Endothelial cell of umbilical vein (primary cell): ENCODE data around the gene ATP13A2. TPM values are rescaled to one million over a fixed set of nuclear protein-coding genes. Genes with fewer than 3 reads are reported as not detected.

Source experiments
- BruUV-seq: library from RNA; stranded (reverse); fragments of 400-500 nt; replicated peaks from 2 replicates; lab custom pipeline; 2021; lab: Mats Ljungman, UMichigan
- CTCF ChIA-PET: fragments of 300-600, 350-600 bp; sonication (Branson Sonifier 250); formaldehyde crosslinking; loops from one replicate; lab custom pipeline; 2021; ENCODE audit warnings: antibody characterized with exemption, inconsistent platforms; lab: Charles Lee
- POLR2A ChIA-PET: fragments of 300-600, 350-600 bp; sonication (Branson Sonifier 250); formaldehyde crosslinking; loops from one replicate; lab custom pipeline; 2021; ENCODE audit warnings: antibody characterized with exemption, inconsistent platforms; lab: Charles Lee
- DNase-seq: peaks from one replicate; pipeline ENCODE4 v3.0.0-alpha.2; 2011; ENCODE audit warnings: low read depth, low spot score
- FAIRE-seq: peaks from 2 replicates; lab custom pipeline; 2011; peaks lifted over from hg19 to GRCh38; lab: Jason Lieb, UNC
- H2AFZ ChIP-seq: 2 replicates; pipeline ENCODE4 v1.6.0; 2012; ENCODE audit warnings: low read depth, low read length, control low read depth, inconsistent platforms
- H3K27ac ChIP-seq: 2 replicates; pipeline ENCODE4 v1.5.1; 2011; ENCODE audit warnings: low read depth, mild to moderate bottlenecking, control low read depth, low read length, moderate library complexity; ENCODE audit not compliant: insufficient read depth
- H3K27me3 ChIP-seq, 2 experiments: 2 replicates each; pipeline versions ENCODE4 v1.6.0 to v1.6.1; 2011; ENCODE audit warnings: low read length in 2 of 2, mixed read lengths in 1 of 2; ENCODE audit not compliant: control insufficient read depth in 2 of 2, insufficient read depth in 2 of 2
- H3K36me3 ChIP-seq, 2 experiments: 2 replicates in 1 of 2; 3 replicates in 1 of 2; pipeline ENCODE4 v1.5.1; 2011; ENCODE audit warnings: low read length in 2 of 2, mild to moderate bottlenecking in 1 of 2, moderate library complexity in 1 of 2; ENCODE audit not compliant: control insufficient read depth in 2 of 2, insufficient read depth in 2 of 2; ENCODE audit errors: extremely low read depth in 1 of 2
- H3K4me1 ChIP-seq: 3 replicates; pipeline ENCODE4 v1.5.1; 2011; ENCODE audit warnings: mild to moderate bottlenecking, low read length; ENCODE audit not compliant: control insufficient read depth, insufficient read depth; ENCODE audit errors: extremely low read depth
- H3K4me2 ChIP-seq: 2 replicates; pipeline ENCODE4 v1.6.1; 2011; ENCODE audit warnings: low read length, control low read depth, mixed read lengths; ENCODE audit not compliant: insufficient read depth
- H3K4me3 ChIP-seq, 3 experiments: fragments of 200-600 bp in 1 of 3; sonication (generic), shearing (Covaris generic) in 1 of 3; replicated peaks in 1 of 3; 2 replicates each; pipeline ENCODE4 v1.5.1; 2011 to 2016; ENCODE audit warnings: control low read depth in 3 of 3, low read length in 3 of 3, mild to moderate bottlenecking in 2 of 3, inconsistent platforms in 1 of 3, low read depth in 1 of 3, moderate library complexity in 1 of 3; ENCODE audit not compliant: insufficient read depth in 1 of 3
- H3K79me2 ChIP-seq: 2 replicates; pipeline ENCODE4 v1.6.0; 2012; ENCODE audit warnings: low read length, inconsistent platforms; ENCODE audit not compliant: control insufficient read depth, insufficient read depth
- H3K9ac ChIP-seq: replicated peaks from 2 replicates; pipeline ENCODE3; 2011; ENCODE audit warnings: low read length, control low read depth; ENCODE audit not compliant: insufficient read depth; ENCODE audit errors: extremely low read depth
- H3K9me1 ChIP-seq: replicated peaks from 3 replicates; pipeline ENCODE4 v1.6.0; 2011; ENCODE audit warnings: mild to moderate bottlenecking, low read length; ENCODE audit not compliant: control insufficient read depth, insufficient read depth; ENCODE audit errors: extremely low read depth
- H3K9me3 ChIP-seq: replicated peaks from 2 replicates; pipeline ENCODE4 v1.5.1; 2012; ENCODE audit warnings: low read length, inconsistent platforms; ENCODE audit not compliant: control insufficient read depth, insufficient read depth
- H4K20me1 ChIP-seq: replicated peaks from 2 replicates; pipeline ENCODE3; 2011; ENCODE audit warnings: mild to moderate bottlenecking, low read length; ENCODE audit not compliant: control insufficient read depth, insufficient read depth; ENCODE audit errors: extremely low read depth
- EZH2 ChIP-seq: IDR thresholded peaks from 2 replicates; pipeline ENCODE4 v1.6.1; 2012; ENCODE audit warnings: borderline replicate concordance, low read depth, mild to moderate bottlenecking, moderate library complexity, low read length, inconsistent platforms; ENCODE audit not compliant: severe bottlenecking
- FOS ChIP-seq: IDR thresholded peaks from 2 replicates; pipeline ENCODE4 v1.6.1; 2011; ENCODE audit warnings: mild to moderate bottlenecking, low read length, moderate library complexity, borderline replicate concordance; ENCODE audit not compliant: insufficient read depth
- GATA2 ChIP-seq: IDR thresholded peaks from 2 replicates; pipeline ENCODE4 v1.7.0; 2011; ENCODE audit warnings: low read depth, mild to moderate bottlenecking, moderate library complexity, mixed read lengths, low read length; ENCODE audit not compliant: insufficient read length, insufficient read depth
- JUN ChIP-seq: IDR thresholded peaks from 2 replicates; pipeline ENCODE4 v1.6.1; 2011; ENCODE audit warnings: borderline replicate concordance, low read depth; ENCODE audit not compliant: insufficient read length, insufficient read depth
- MYC ChIP-seq: IDR thresholded peaks from one replicate; pipeline ENCODE4 v1.6.1; 2011; ENCODE audit warnings: mild to moderate bottlenecking, low read depth, low read length
- POLR2A ChIP-seq: IDR thresholded peaks from 2 replicates; pipeline ENCODE4 v1.6.1; 2012; ENCODE audit warnings: low read depth, mild to moderate bottlenecking, control low read depth, low read length
- POLR2AphosphoS5 ChIP-seq: IDR thresholded peaks from 2 replicates; pipeline ENCODE4 v1.6.1; 2012; ENCODE audit warnings: low read depth, mild to moderate bottlenecking, control low read depth, low read length, moderate library complexity; ENCODE audit not compliant: insufficient read depth
- dilution Hi-C: fragments of 300-500 bp; cut with MboI; formaldehyde crosslinking; loops from one replicate; pipeline ENCODE4 v1.15.0; 2019; ENCODE audit warnings: low sequenced_read_pairs; ENCODE audit not compliant: extremely low pct_ligation_motif_present
- intact Hi-C: fragments of 100-400 bp; cut with micrococcal nuclease; formaldehyde crosslinking; loops from one replicate; pipeline ENCODE4 v1.10.0; 2022
- polyA plus RNA-seq, 4 experiments: library from polyadenylated mRNA; depleted of rRNA in 3 of 4; stranded (reverse) in 3 of 4; unstranded in 1 of 4; fragments of >200 nt; gene quantifications; 2 replicates each; pipeline versions ENCODE4 v1.2.1 to v1.2.3, GENCODE V29; 2011 to 2012; ENCODE audit warnings: missing spikeins in 1 of 4
- total RNA-seq: library from RNA; stranded (reverse); gene quantifications from 2 replicates; pipeline ENCODE4 v1.2.3, GENCODE V29; 2021
- TF ChIP-seq, protein P1 (sequence below): IDR thresholded peaks from 2 replicates; pipeline ENCODE4 v1.6.1; 2011; ENCODE audit not compliant: insufficient read depth, insufficient read length
- TF ChIP-seq, protein P2 (sequence below), 2 donors: IDR thresholded peaks; 1 replicate in 1 of 2; 2 replicates in 1 of 2; pipeline ENCODE4 v1.5.1; 2011; ENCODE audit warnings: low read length in 2 of 2, mild to moderate bottlenecking in 2 of 2, moderate library complexity in 2 of 2, control low read depth in 1 of 2, inconsistent platforms in 1 of 2, low read depth in 1 of 2; ENCODE audit not compliant: insufficient read depth in 1 of 2; ENCODE audit errors: extremely low read depth in 1 of 2

ATP13A2 gene
- total and polyA plus RNA-seq, 2 donors (not counting 3 experiments of a cell fraction or from before 2014, with no cell fraction given): 44.9 to 60.6 TPM

GRCh38 chr1:17008208-17008855 is 3.4 kb downstream of the ATP13A2 start:
- no peaks in the 10 kb centered on the region for H4K20me1 ChIP-seq
- dilution Hi-C loops: no loop called here
- H3K27ac ChIP-seq: no peak overlapping the region
- ChIA-PET POLR2A (no interaction called here), CTCF (interaction anchor here (0.7 to 1.1 kb wide), 2 partner anchors 46 to 1885 kb away, joined by 3 to 4 read pairs; no protein-coding TSS in a partner anchor)
- FAIRE-seq (no peak), DNase-seq (no peak)
- intact Hi-C loops: no loop called here
- no peak overlapping the region for H3K4me2 ChIP-seq
- H3K27me3 ChIP-seq: no peaks in the 10 kb centered on the region
- H3K4me3 ChIP-seq: no peak overlapping the region
- peaks cover 17% of the 10 kb centered on the region for H3K4me1 ChIP-seq
- no TSS peak for BruUV-seq
- no peaks in the 10 kb centered on the region for H3K79me2 ChIP-seq
- H2AFZ ChIP-seq: no peak overlapping the region
- no peak for TF ChIP-seq MYC
- TF ChIP-seq, protein P1, sequence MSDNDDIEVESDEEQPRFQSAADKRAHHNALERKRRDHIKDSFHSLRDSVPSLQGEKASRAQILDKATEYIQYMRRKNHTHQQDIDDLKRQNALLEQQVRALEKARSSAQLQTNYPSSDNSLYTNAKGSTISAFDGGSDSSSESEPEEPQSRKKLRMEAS: no peak
- no peak for TF ChIP-seq JUN
- no peak for TF ChIP-seq POLR2AphosphoS5
- no peak for TF ChIP-seq GATA2
- TF ChIP-seq EZH2: no peak
- TF ChIP-seq, protein P2, sequence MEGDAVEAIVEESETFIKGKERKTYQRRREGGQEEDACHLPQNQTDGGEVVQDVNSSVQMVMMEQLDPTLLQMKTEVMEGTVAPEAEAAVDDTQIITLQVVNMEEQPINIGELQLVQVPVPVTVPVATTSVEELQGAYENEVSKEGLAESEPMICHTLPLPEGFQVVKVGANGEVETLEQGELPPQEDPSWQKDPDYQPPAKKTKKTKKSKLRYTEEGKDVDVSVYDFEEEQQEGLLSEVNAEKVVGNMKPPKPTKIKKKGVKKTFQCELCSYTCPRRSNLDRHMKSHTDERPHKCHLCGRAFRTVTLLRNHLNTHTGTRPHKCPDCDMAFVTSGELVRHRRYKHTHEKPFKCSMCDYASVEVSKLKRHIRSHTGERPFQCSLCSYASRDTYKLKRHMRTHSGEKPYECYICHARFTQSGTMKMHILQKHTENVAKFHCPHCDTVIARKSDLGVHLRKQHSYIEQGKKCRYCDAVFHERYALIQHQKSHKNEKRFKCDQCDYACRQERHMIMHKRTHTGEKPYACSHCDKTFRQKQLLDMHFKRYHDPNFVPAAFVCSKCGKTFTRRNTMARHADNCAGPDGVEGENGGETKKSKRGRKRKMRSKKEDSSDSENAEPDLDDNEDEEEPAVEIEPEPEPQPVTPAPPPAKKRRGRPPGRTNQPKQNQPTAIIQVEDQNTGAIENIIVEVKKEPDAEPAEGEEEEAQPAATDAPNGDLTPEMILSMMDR (IDR thresholded peaks at IDR 0.05; ENCODE audit: extremely low read depth in 1 of 2, insufficient read depth in 1 of 2, low read depth in 1 of 2, low read length in 2 of 2): no peak
- TF ChIP-seq POLR2A: no peak
- TF ChIP-seq FOS: no peak
- no peak overlapping the region for H3K9ac ChIP-seq
- H3K9me3 ChIP-seq: no peaks in the 10 kb centered on the region
- H3K9me1 ChIP-seq: no peaks in the 10 kb centered on the region
- H3K36me3 ChIP-seq: peaks cover 0 to 6% of the 10 kb centered on the region in 2 experiments
